A549 (cell line): ENCODE results near the gene ZNF865. TPM values are rescaled to one million over a fixed set of nuclear protein-coding genes. Genes with fewer than 3 reads are reported as not detected.

ENCODE experiments used
- ATAC-seq, 2 experiments: fragments of 200-7000 bp in 1 of 2; fragments of >200 bp in 1 of 2; cut with Nextera tagmentation in 1 of 2; cut with Tn5 transposase in 1 of 2; 3 replicates each; pipeline versions ENCODE4 v1.8.0 to v1.9.1; 2018 to 2020; ENCODE audit warnings: mild to moderate bottlenecking in 1 of 2, moderate library complexity in 1 of 2
- CTCF ChIA-PET: fragments of 300-600 bp; sonication (Branson Sonifier 250); formaldehyde crosslinking; extraction: SDS; loops from one replicate; lab custom pipeline; 2021; ENCODE audit warnings: antibody characterized with exemption, inconsistent platforms; lab: Yijun Ruan, JAX
- POLR2A ChIA-PET: fragments of 350-600 bp; formaldehyde crosslinking; extraction: SDS; loops from one replicate; lab custom pipeline; 2021; ENCODE audit warnings: antibody characterized with exemption, inconsistent platforms; lab: Yijun Ruan, JAX
- DNase-seq, 2 experiments: peaks; one replicate each; pipeline versions ENCODE4 v3.0.0 to v3.0.0-alpha.2; 2011 to 2016; ENCODE audit warnings: low read depth in 1 of 2, low spot score in 1 of 2
- FAIRE-seq: peaks from 2 replicates; lab custom pipeline; 2011; peaks lifted over from hg19 to GRCh38; lab: Jason Lieb, UNC
- H3K27ac ChIP-seq, 2 experiments: fragments of >200 bp; sonication (Bioruptor Twin); formaldehyde crosslinking; 3 replicates each; pipeline ENCODE4 v1.5.1; 2016 to 2017
- H3K4me1 ChIP-seq: fragments of >200 bp; sonication (Bioruptor Twin); formaldehyde crosslinking; 3 replicates; pipeline ENCODE4 v1.6.1; 2016
- H3K4me2 ChIP-seq: fragments of >200 bp; sonication (Bioruptor Twin); formaldehyde crosslinking; 3 replicates; pipeline ENCODE4 v1.6.1; 2016
- H3K4me3 ChIP-seq: fragments of >200 bp; sonication (Bioruptor Twin); formaldehyde crosslinking; 3 replicates; pipeline ENCODE4 v1.5.1; 2016
- H3K9me3 ChIP-seq: fragments of >200 bp; sonication (Bioruptor Twin); formaldehyde crosslinking; 3 replicates; pipeline ENCODE4 v1.6.1; 2016
- BCL3 ChIP-seq: fragments of >200 bp; sonication (Bioruptor Twin); formaldehyde crosslinking; IDR thresholded peaks from 3 replicates; pipeline ENCODE4 v1.6.1; 2016
- CBX2 ChIP-seq: fragments of 200-600 bp; sonication (generic); IDR thresholded peaks from 2 replicates; pipeline ENCODE4 v1.6.1; 2016; ENCODE audit warnings: low read depth, mild to moderate bottlenecking, borderline replicate concordance
- CBX8 ChIP-seq: fragments of 200-600 bp; sonication (generic); IDR thresholded peaks from 2 replicates; pipeline ENCODE4 v1.6.1; 2016
- CEBPB ChIP-seq, 2 experiments: fragments of >200 bp in 1 of 2; sonication (Bioruptor Twin) in 1 of 2; formaldehyde crosslinking in 1 of 2; IDR thresholded peaks; 2 replicates each; pipeline ENCODE4 v1.6.1; 2012 to 2016
- CHD2 ChIP-seq: fragments of 150-350 bp; IDR thresholded peaks from 2 replicates; pipeline ENCODE4 v1.6.1; 2014; ENCODE audit warnings: low read length; ENCODE audit not compliant: partially characterized antibody
- CHD4 ChIP-seq: fragments of 200-600 bp; sonication (generic); IDR thresholded peaks from 2 replicates; pipeline ENCODE4 v1.6.1; 2016; ENCODE audit warnings: antibody characterized with exemption, mild to moderate bottlenecking, borderline replicate concordance
- E2F6 ChIP-seq: IDR thresholded peaks from 2 replicates; pipeline ENCODE4 v1.6.1; 2012; ENCODE audit warnings: low read depth, borderline replicate concordance
- EP300 ChIP-seq, 2 experiments: fragments of >200 bp; sonication (Bioruptor Twin); formaldehyde crosslinking; IDR thresholded peaks; 2 replicates in 1 of 2; 3 replicates in 1 of 2; pipeline ENCODE4 v1.6.1; 2016 to 2017
- ESRRA ChIP-seq: fragments of 150-350 bp; IDR thresholded peaks from 2 replicates; pipeline ENCODE4 v1.6.1; 2014; ENCODE audit warnings: mild to moderate bottlenecking, low read length, borderline replicate concordance
- FOSL2 ChIP-seq, 2 experiments: fragments of 450-650 bp in 1 of 2; fragments of >200 bp in 1 of 2; sonication (Bioruptor Twin) in 1 of 2; formaldehyde crosslinking; IDR thresholded peaks; 2 replicates each; pipeline versions ENCODE4 v1.5.0 to v1.6.1; 2016 to 2020; ENCODE audit warnings: mild to moderate bottlenecking in 1 of 2, moderate library complexity in 1 of 2
- FOXS1 ChIP-seq: fragments of 250-450 bp; sonication (Bioruptor Pico); IDR thresholded peaks from 2 replicates; pipeline ENCODE4 v1.5.0; 2020; ENCODE audit warnings: mild to moderate bottlenecking, moderate library complexity
- GATA3 ChIP-seq: IDR thresholded peaks from 2 replicates; pipeline ENCODE4 v1.6.1; 2012; ENCODE audit warnings: borderline replicate concordance
- HDAC2 ChIP-seq: fragments of 200-600 bp; sonication (generic); IDR thresholded peaks from 2 replicates; pipeline ENCODE4 v1.6.1; 2016
- HOXB13 ChIP-seq: fragments of 250-450 bp; sonication (Bioruptor Pico); IDR thresholded peaks from 2 replicates; pipeline ENCODE4 v1.5.0; 2020; ENCODE audit warnings: low read depth, mild to moderate bottlenecking, moderate library complexity
- HOXB5 ChIP-seq: fragments of 250-450 bp; sonication (Bioruptor Pico); IDR thresholded peaks from 2 replicates; pipeline ENCODE4 v1.5.0; 2020; ENCODE audit warnings: mild to moderate bottlenecking, moderate library complexity
- JUNB ChIP-seq: fragments of >200 bp; sonication (Bioruptor Twin); formaldehyde crosslinking; IDR thresholded peaks from 2 replicates; pipeline ENCODE4 v1.6.1; 2016
- KDM5A ChIP-seq: fragments of 200-600 bp; sonication (generic); IDR thresholded peaks from 2 replicates; pipeline ENCODE4 v1.6.1; 2016; ENCODE audit warnings: antibody characterized with exemption, mild to moderate bottlenecking
- MAFK ChIP-seq: fragments of 450-650 bp; IDR thresholded peaks from 2 replicates; pipeline ENCODE4 v1.6.1; 2014; ENCODE audit not compliant: partially characterized antibody
- MAX ChIP-seq: IDR thresholded peaks from 2 replicates; pipeline ENCODE4 v1.6.1; 2012
- MAZ ChIP-seq: fragments of 150-350 bp; IDR thresholded peaks from 2 replicates; pipeline ENCODE4 v1.6.1; 2014; ENCODE audit warnings: antibody characterized with exemption, low read depth, low read length, borderline replicate concordance
- NPAS2 ChIP-seq: fragments of 250-450 bp; sonication (Bioruptor Pico); IDR thresholded peaks from 2 replicates; pipeline ENCODE4 v1.8.0; 2022; ENCODE audit warnings: mild to moderate bottlenecking, moderate library complexity, borderline replicate concordance
- PHF8 ChIP-seq: fragments of 200-600 bp; sonication (generic); IDR thresholded peaks from 2 replicates; pipeline ENCODE4 v1.6.1; 2016; ENCODE audit warnings: low read depth, mild to moderate bottlenecking, antibody characterized with exemption, moderate library complexity, borderline replicate concordance
- RAD21 ChIP-seq, 2 experiments: fragments of >200 bp in 1 of 2; sonication (Bioruptor Twin) in 1 of 2; formaldehyde crosslinking in 1 of 2; IDR thresholded peaks in 1 of 2; conservative IDR thresholded peaks in 1 of 2; 2 replicates in 1 of 2; 3 replicates in 1 of 2; pipeline ENCODE4 v1.6.1; 2012 to 2018; ENCODE audit warnings: inconsistent platforms in 1 of 2
- RCOR1 ChIP-seq: fragments of 150-350 bp; IDR thresholded peaks from 2 replicates; pipeline ENCODE4 v1.6.1; 2014; ENCODE audit warnings: antibody characterized with exemption, low read length, low read depth
- RFX5 ChIP-seq: fragments of 450-650 bp; IDR thresholded peaks from 2 replicates; pipeline ENCODE4 v1.7.1; 2014; ENCODE audit warnings: antibody characterized with exemption, mild to moderate bottlenecking, moderate library complexity
- ZFP36 ChIP-seq: fragments of 450-650 bp; IDR thresholded peaks from 2 replicates; pipeline ENCODE4 v1.6.1; 2014; ENCODE audit warnings: borderline replicate concordance; ENCODE audit not compliant: partially characterized antibody
- ZNF302 ChIP-seq: fragments of 250-450 bp; sonication (Bioruptor Pico); IDR thresholded peaks from 2 replicates; pipeline ENCODE4 v1.9.0; 2021; ENCODE audit warnings: inconsistent platforms, mild to moderate bottlenecking, moderate library complexity
- WGBS: methylation state at CpG from one replicate; pipeline ENCODE4 v1.1.6; 2017; ENCODE audit errors: missing lambda C conversion rate; 5-methylcytosine and 5-hydroxymethylcytosine counted together
- polyA plus RNA-seq, 4 experiments: library from polyadenylated mRNA; depleted of rRNA in 3 of 4; stranded (reverse); fragments of >200 nt; fragmentation: RNase III in 1 of 4; extraction: RNeasy Plus Mini Kit Qiagen cat#74134 plus additional on column Dnase treatment in 1 of 4; gene quantifications; 2 replicates in 3 of 4; 3 replicates in 1 of 4; pipeline ENCODE4 v1.2.3, GENCODE V29; 2011 to 2017

ZNF865 gene
- polyA plus RNA-seq, 2 of the 4 experiments (the other 2 are of a cell fraction): 2.1 to 7.9 TPM

GRCh38 chr19:55586976-55587668 lies 18.3 kb upstream of the ZNF865 start (continued):
- TF ChIP-seq RFX5 (peak; percentile 72; the same call in 1 of the 2 replicates), HOXB13 (CRISPR knock-in tag) (no peak), JUNB (no peak), HDAC2 (peak; percentile 75), EP300 (IDR thresholded peaks at IDR 0.05) (no peak), CHD4 (peak; percentile 84), KDM5A (no peak), BCL3 (no peak), CHD2 (peak; percentile 80), ZNF302 (CRISPR knock-in tag) (no peak), RCOR1 (no peak), FOSL2 (IDR thresholded peaks at IDR 0.05) (no peak), FOSL2 (CRISPR knock-in tag; IDR thresholded peaks at IDR 0.05) (0 out of 2 replicates have a peak, but pooled peaks have one; percentile 7), MAX (peak; percentile 63), PHF8 (no peak), NPAS2 (no peak), RAD21 (conservative IDR thresholded peaks at IDR 0.05 in 1 of 2, IDR thresholded peaks at IDR 0.05 in 1 of 2) (no peak; a peak in 1 of 5 replicates), GATA3 (0 out of 2 replicates have a peak, but pooled peaks have one; percentile 26), MAZ (no peak), ESRRA (no peak), FOXS1 (no peak), ZFP36 (no peak), HOXB5 (CRISPR knock-in tag) (no peak), CBX2 (no peak), E2F6 (peak; percentile 58; the same call in 1 of the 2 replicates), CEBPB (IDR thresholded peaks at IDR 0.05) (no peak), MAFK (no peak), CBX8 (no peak)
- TF ChIP-seq, all 56 proteins: peak for 10

GRCh38 chr19:55588738-55589137 lies 16.7 kb upstream of the ZNF865 start:
- FAIRE-seq (no peak), DNase-seq (no peak), ATAC-seq (no peak)
- ChIA-PET POLR2A (interaction anchor here (0.7 to 2.4 kb wide), 3 partner anchors 11 to 399 kb away, joined by 3 to 23 read pairs (median 5); partner anchors contain the start of genes FIZ1 and ZNF524), CTCF (interaction anchor here (0.6 to 3.7 kb wide), 10 partner anchors 9 to 121 kb away, joined by 3 to 14 read pairs (median 4); partner anchors contain the start of gene ZNF865)
- 89% methylated on average over 8 of the region's 8 CpGs for WGBS
- H3K4me3 ChIP-seq: no peak overlapping the region
- peaks cover 16% of the 10 kb centered on the region for H3K4me1 ChIP-seq
- H3K27ac ChIP-seq: no peak overlapping the region
- no peak overlapping the region for H3K4me2 ChIP-seq
- no peaks in the 10 kb centered on the region for H3K9me3 ChIP-seq
- TF ChIP-seq MAX (no peak), RFX5 (no peak)
